Panc1 (cell line): ENCODE measurements around the gene ITFG2. TPM values are rescaled to one million over a fixed set of nuclear protein-coding genes. Genes with fewer than 3 reads are reported as not detected.

ENCODE experiments used
- ATAC-seq: fragments of 200-7000 bp; cut with Tn5 transposase; 2 replicates; pipeline ENCODE4 v1.9.1; 2020; ENCODE audit warnings: mild to moderate bottlenecking, moderate library complexity
- BruUV-seq: library from RNA; stranded (reverse); fragments of 400-500 nt; replicated peaks from 2 replicates; lab custom pipeline; 2021; lab: Mats Ljungman, UMichigan
- CTCF ChIA-PET: fragments of 300-600 bp; sonication (Branson Sonifier 250); formaldehyde crosslinking; loops from one replicate; lab custom pipeline; 2022; ENCODE audit warnings: antibody characterized with exemption; lab: Charles Lee
- POLR2A ChIA-PET: fragments of 300-600 bp; sonication (Branson Sonifier 250); formaldehyde crosslinking; loops from one replicate; lab custom pipeline; 2022; ENCODE audit warnings: antibody characterized with exemption; lab: Charles Lee
- DNase-seq: peaks from one replicate; pipeline ENCODE4 v3.0.0-alpha.2; 2010; ENCODE audit warnings: low read depth, low spot score
- H3K27ac ChIP-seq: 2 replicates; pipeline ENCODE4 v1.5.1; 2011; ENCODE audit warnings: mild to moderate bottlenecking, low read length, inconsistent platforms
- H3K27me3 ChIP-seq: fragments of 200-500 bp; sonication (Bioruptor generic); 2 replicates; pipeline ENCODE4 v1.6.0; 2014; ENCODE audit warnings: low read length, inconsistent platforms; ENCODE audit not compliant: control insufficient read depth, insufficient read depth
- H3K36me3 ChIP-seq: fragments of 200-500 bp; sonication (Bioruptor generic); 2 replicates; pipeline ENCODE4 v1.5.1; 2014; ENCODE audit warnings: inconsistent platforms, mild to moderate bottlenecking, low read length, moderate library complexity; ENCODE audit not compliant: control insufficient read depth, insufficient read depth
- H3K4me1 ChIP-seq: 2 replicates; pipeline ENCODE4 v1.5.1; 2011; ENCODE audit warnings: inconsistent platforms, mild to moderate bottlenecking, low read length, moderate library complexity; ENCODE audit not compliant: control insufficient read depth, insufficient read depth
- H3K4me3 ChIP-seq, 2 experiments: 2 replicates each; pipeline ENCODE4 v1.5.1; 2011 to 2012; ENCODE audit warnings: low read depth in 2 of 2, low read length in 2 of 2, mild to moderate bottlenecking in 2 of 2, inconsistent platforms in 1 of 2, moderate library complexity in 1 of 2
- H3K9me3 ChIP-seq: fragments of 200-500 bp; sonication (Bioruptor generic); 2 replicates; pipeline ENCODE4 v1.5.1; 2014; ENCODE audit warnings: low read depth, mild to moderate bottlenecking, inconsistent platforms, low read length, moderate library complexity; ENCODE audit not compliant: control insufficient read depth, insufficient read depth
- POLR2AphosphoS5 ChIP-seq: IDR thresholded peaks from 2 replicates; pipeline ENCODE4 v1.6.1; 2012; ENCODE audit warnings: mild to moderate bottlenecking, low read depth, low read length, moderate library complexity
- SIN3A ChIP-seq: IDR thresholded peaks from 2 replicates; pipeline ENCODE4 v1.6.1; 2012; ENCODE audit warnings: low read depth, mild to moderate bottlenecking, low read length, moderate library complexity, borderline replicate concordance; ENCODE audit not compliant: insufficient read depth
- TCF7L2 ChIP-seq: IDR thresholded peaks from 2 replicates; pipeline ENCODE4 v1.6.1; 2011; ENCODE audit warnings: mild to moderate bottlenecking, low read depth, low read length, inconsistent platforms
- in situ Hi-C: cut with HindIII; loops from 2 replicates; pipeline ENCODE4 v1.10.0; 2016; ENCODE audit warnings: low sequenced_read_pairs, low pct_unique_long_range_greater_than_20kb
- intact Hi-C: fragments of 100-400 bp; cut with micrococcal nuclease; formaldehyde crosslinking; loops from one replicate; pipeline ENCODE4 v1.10.0; 2022; ENCODE audit not compliant: unreplicated experiment
- total RNA-seq: library from RNA; stranded (reverse); gene quantifications from one replicate; pipeline ENCODE4 v1.2.1, GENCODE V29; 2021; ENCODE audit not compliant: unreplicated experiment
- TF ChIP-seq, protein P1 (sequence below): fragments of 450-650 bp; IDR thresholded peaks from 2 replicates; pipeline ENCODE4 v1.5.1; 2017; ENCODE audit warnings: mild to moderate bottlenecking
- TF ChIP-seq, protein P2 (sequence below), 2 experiments: IDR thresholded peaks; 2 replicates each; pipeline ENCODE4 v1.6.1; 2011 to 2012; ENCODE audit warnings: low read depth in 2 of 2, control low read depth in 1 of 2, low read length in 1 of 2, mild to moderate bottlenecking in 1 of 2, moderate library complexity in 1 of 2; ENCODE audit not compliant: insufficient read depth in 1 of 2

The ITFG2 gene
- total RNA-seq, 1 experiment from 2014 or later: 17.4 TPM

DNA sequence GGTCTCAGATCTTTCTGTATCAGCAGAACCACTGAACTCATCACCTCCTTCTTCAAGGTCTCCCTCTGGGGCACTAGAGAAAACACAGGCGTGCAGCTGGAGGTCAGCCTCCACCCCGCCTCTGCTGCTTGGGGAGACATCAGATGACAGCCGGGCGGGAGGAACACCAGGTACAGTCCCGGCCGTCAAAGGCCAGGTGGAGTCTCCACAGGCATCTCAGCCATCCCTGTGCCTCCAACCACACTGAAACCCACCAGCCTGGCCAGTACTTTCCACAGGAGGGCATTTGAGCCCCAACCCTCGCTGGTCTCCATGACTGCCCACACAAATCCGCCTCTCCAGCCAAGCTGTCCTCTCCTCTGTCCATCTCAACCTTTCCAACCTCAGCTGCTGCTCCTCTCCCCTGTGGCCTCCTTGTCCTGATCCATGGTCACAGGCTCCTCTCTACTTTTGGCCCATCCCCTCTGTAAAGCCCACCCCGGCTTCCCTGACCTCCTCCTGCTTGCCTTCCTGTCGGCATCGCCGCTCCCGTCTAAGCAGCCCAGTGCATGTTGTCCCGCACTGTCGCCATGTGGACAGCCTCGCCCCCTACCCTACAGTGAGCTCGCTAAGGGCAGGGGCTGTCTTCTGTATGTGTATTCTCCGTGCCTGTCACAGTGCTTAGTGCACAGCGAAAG, 39.1 kb upstream of the ITFG2 start:
- ChIA-PET POLR2A (no interaction called here), CTCF (no interaction called here)
- intact Hi-C loops (no loop called here), in situ Hi-C loops (no loop called here)
- no TSS peak for BruUV-seq
- ATAC-seq (no peak), DNase-seq (no peak)
- TF ChIP-seq SIN3A: no peak
- H3K36me3 ChIP-seq: no peaks in the 10 kb centered on the region
- H3K9me3 ChIP-seq: no peaks in the 10 kb centered on the region
- H3K27me3 ChIP-seq: no peaks in the 10 kb centered on the region
- no peak overlapping the region for H3K4me3 ChIP-seq
- H3K27ac ChIP-seq: no peak overlapping the region
- H3K4me1 ChIP-seq: no peaks in the 10 kb centered on the region

DNA sequence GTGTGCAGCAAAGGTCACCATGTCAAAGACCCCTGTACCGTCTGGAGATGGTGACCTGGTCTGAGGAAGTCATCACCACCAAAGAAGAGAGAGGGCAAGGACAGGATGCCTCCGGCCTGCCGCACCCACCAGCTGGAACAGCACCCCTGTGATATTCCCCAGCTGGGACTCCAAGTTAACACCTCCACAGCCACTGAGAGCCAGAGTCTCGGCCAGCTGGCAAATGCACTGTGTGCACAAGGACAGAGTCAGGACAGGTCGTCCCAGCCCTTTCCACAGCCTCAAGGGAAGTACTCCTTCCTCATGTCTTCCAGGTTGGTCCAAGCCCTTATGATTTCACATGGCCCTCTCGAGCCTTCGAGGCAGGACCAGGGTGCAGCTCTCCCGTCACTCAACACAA, 37.0 kb upstream of the ITFG2 start:
- in situ Hi-C loops (no loop called here), intact Hi-C loops (no loop called here)
- ChIA-PET CTCF (no interaction called here), POLR2A (no interaction called here)
- TF ChIP-seq, protein P1, sequence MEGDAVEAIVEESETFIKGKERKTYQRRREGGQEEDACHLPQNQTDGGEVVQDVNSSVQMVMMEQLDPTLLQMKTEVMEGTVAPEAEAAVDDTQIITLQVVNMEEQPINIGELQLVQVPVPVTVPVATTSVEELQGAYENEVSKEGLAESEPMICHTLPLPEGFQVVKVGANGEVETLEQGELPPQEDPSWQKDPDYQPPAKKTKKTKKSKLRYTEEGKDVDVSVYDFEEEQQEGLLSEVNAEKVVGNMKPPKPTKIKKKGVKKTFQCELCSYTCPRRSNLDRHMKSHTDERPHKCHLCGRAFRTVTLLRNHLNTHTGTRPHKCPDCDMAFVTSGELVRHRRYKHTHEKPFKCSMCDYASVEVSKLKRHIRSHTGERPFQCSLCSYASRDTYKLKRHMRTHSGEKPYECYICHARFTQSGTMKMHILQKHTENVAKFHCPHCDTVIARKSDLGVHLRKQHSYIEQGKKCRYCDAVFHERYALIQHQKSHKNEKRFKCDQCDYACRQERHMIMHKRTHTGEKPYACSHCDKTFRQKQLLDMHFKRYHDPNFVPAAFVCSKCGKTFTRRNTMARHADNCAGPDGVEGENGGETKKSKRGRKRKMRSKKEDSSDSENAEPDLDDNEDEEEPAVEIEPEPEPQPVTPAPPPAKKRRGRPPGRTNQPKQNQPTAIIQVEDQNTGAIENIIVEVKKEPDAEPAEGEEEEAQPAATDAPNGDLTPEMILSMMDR: no peak
- TF ChIP-seq, protein P2, sequence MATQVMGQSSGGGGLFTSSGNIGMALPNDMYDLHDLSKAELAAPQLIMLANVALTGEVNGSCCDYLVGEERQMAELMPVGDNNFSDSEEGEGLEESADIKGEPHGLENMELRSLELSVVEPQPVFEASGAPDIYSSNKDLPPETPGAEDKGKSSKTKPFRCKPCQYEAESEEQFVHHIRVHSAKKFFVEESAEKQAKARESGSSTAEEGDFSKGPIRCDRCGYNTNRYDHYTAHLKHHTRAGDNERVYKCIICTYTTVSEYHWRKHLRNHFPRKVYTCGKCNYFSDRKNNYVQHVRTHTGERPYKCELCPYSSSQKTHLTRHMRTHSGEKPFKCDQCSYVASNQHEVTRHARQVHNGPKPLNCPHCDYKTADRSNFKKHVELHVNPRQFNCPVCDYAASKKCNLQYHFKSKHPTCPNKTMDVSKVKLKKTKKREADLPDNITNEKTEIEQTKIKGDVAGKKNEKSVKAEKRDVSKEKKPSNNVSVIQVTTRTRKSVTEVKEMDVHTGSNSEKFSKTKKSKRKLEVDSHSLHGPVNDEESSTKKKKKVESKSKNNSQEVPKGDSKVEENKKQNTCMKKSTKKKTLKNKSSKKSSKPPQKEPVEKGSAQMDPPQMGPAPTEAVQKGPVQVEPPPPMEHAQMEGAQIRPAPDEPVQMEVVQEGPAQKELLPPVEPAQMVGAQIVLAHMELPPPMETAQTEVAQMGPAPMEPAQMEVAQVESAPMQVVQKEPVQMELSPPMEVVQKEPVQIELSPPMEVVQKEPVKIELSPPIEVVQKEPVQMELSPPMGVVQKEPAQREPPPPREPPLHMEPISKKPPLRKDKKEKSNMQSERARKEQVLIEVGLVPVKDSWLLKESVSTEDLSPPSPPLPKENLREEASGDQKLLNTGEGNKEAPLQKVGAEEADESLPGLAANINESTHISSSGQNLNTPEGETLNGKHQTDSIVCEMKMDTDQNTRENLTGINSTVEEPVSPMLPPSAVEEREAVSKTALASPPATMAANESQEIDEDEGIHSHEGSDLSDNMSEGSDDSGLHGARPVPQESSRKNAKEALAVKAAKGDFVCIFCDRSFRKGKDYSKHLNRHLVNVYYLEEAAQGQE (IDR thresholded peaks at IDR 0.05; ENCODE audit: insufficient read depth in 1 of 2, low read depth in 2 of 2, low read length in 1 of 2): no peak
- TF ChIP-seq SIN3A (no peak), POLR2AphosphoS5 (no peak), TCF7L2 (no peak)
- DNase-seq (no peak), ATAC-seq (no peak)
- BruUV-seq: no TSS peak
- no peaks in the 10 kb centered on the region for H3K36me3 ChIP-seq
- no peak overlapping the region for H3K27ac ChIP-seq
- H3K4me3 ChIP-seq: no peak overlapping the region
- no peaks in the 10 kb centered on the region for H3K9me3 ChIP-seq
- no peaks in the 10 kb centered on the region for H3K4me1 ChIP-seq
- no peaks in the 10 kb centered on the region for H3K27me3 ChIP-seq

DNA sequence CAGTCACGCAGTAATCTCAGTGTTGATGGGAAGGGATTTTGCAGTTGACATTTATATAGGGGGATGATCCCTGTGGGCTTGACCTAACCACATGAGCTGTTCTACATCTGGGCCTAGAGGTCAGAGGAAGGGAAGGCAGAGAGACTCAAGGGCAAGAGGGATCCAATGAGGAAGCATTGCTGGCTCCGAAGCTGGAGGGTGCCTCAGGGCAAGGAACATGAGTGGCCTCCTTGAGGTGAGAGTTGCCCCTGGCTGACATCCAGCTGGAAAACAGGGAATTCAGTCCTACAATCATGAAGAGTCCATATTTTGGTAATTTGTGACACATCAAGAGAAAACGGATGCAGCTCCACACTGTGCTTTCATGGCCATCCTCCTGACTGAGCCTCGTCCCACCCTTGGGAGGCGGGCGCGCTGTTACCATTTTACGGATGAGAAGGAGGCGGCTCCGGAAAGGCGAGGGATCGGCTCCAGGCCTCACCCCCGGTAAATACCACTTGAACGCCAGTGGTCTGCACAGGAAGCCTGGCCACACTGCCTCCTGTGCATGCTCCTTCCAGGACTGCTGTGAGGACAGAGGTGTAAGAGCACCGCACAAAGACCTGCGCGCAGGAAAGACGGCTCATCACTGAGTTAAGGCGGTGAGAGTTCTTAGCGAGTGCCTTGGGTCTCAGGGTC, 36.2 kb upstream of the ITFG2 start:
- POLR2A ChIA-PET: no interaction called here
- Histone ChIP-seq H3K4me1 (no peaks in the 10 kb centered on the region), H3K4me3 (no peak overlapping the region), H3K9me3 (no peaks in the 10 kb centered on the region), H3K27ac (no peak overlapping the region), H3K36me3 (no peaks in the 10 kb centered on the region), H3K27me3 (no peaks in the 10 kb centered on the region)
- in situ Hi-C loops (no loop called here), intact Hi-C loops (no loop called here)
- DNase-seq (no peak), ATAC-seq (no peak)
- TF ChIP-seq, protein P2 (IDR thresholded peaks at IDR 0.05; ENCODE audit: insufficient read depth in 1 of 2, low read depth in 2 of 2, low read length in 1 of 2): no peak
- no peak for TF ChIP-seq SIN3A
- TF ChIP-seq POLR2AphosphoS5: no peak
- TF ChIP-seq, protein P1: no peak
- no peak for TF ChIP-seq TCF7L2
- CTCF ChIA-PET: no interaction called here
- BruUV-seq: no TSS peak
